ENCODE results near the gene NANOGP8.

The NANOGP8 gene

DNA sequence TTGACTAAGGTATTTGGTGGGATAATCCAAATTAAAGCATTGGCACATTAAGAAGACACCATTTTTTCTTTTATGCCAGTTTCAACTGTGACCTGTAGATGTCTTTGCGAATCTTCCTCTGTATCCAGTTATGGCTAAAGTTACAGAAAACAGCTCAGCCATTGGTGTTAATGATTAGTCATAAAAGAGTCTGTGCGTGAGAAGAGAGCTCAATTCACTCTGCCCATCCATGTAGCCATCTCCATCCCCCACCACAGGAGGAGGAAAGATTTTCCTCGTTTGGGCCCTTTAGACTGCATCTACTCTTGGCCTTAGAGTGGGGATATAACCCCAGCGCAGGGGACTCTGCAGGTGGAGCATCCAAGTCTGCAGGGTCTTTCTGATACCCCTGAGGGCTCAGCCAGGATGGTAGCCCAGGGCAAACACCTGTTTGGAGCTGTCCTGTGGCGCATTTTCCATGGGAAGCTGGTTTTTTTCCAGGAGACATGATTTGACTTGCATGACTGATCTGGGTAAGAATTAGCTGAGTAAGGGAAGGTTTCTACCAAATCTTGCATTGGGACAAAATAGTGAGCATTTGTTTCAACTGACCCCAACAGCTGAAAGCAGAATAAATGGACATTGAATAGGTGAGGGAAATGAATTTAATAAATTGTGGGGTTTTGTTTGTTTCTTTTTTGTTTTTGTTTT is 29.5 kb downstream of the NANOGP8 start:
- no peak for DNase-seq

- no peak for DNase-seq
Observed at GRCh38 chr15:35054380-35054779, 30.7 kb downstream of the NANOGP8 start.

GRCh38 chr15:35047996-35048395 is 37.1 kb downstream of the NANOGP8 start:
- no peak for DNase-seq

DNA sequence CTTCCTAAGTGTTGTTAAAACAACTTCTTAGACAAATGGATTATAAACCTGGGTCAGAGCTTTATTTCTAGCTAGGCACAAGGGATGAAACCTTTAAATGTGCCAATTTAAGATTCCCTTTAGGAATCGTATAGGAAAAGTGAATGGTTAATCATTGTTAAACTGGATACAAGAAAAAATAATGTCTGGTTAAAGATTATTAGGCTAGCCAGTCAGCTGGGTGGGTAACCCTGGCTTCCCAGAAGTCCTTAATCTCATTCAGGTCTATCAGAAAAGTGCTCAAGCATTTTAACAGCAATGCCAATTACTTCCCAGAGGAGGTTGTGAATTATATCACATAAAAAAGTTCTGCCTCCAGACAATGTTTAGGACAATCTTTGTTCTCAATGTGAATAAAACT is 37.6 kb downstream of the NANOGP8 start:
- no peak for DNase-seq

DNA sequence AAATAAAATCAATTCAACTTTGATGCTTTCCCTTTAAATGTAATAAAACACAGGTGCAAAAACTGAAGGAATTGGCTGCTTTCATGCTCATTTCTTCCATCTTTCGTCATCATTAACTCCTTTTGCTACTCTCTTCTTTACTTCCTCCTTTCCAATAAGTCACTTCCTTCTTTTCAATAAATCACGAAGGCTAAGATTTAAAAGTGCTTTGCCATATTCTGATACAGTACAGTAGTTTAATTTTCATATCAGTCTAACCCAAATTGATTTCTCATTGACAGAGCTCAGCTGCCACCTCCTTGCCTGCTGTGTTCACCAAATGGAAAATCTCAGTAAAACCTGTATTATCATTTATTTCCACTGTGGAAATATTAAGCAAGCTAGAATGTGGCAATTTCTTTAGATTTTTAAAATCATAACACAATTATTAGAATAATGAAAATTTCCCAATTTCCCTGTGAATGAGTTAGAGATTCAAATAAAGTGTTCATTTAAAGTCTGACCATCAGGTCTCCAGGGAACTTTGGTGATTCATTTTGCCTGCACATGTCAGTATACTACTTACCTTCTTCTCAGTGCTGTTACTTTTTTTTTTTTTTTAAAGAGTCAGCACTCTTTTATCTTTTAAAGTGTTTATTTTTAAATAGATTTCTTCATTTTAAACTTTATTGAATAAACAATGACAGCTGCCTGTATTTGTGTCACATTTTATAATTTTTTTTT is 41.6 kb downstream of the NANOGP8 start:
- no peak for DNase-seq

DNA sequence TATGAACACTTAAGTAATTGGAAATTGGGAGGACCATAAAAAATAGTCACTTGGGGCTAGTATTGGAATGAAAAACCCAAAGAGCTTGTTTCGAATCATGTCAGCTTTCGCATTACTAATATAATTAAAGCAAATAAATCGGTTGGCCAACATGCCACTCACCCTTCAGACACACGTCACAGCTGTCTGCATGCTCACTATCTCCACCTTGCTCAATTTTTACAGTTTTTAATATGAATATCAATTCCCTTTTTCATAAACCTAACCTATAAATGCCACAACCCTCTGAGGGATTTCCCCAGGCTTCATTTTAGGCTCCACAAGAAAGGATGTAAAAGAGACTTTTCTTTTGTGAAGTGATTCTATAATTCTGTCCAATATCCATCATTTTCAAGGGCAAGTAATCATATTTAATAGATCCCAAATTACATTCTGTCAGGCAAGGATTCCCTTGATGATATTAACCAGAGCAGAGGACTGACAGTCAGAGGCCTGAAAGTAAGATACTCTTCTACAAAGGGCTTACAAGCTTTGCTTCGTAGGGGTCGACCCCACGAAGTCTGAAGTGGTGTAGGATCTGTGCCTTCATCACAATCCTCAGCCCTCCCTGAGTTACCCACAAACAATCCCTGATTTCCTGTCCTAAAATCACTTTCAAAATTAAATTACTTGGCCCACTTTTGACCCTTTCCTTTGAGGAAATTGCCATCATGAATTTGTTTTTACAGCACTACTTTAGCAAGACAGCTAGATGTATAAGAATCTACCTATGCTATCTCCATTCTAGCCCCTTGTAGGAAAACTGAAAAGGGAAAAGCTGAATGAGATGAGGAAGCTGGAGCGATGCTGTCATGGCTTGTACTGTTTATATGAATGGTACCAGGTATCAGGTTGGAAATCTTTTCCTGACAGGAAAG is 44.5 kb downstream of the NANOGP8 start:
- DNase-seq, result no peak

DNA sequence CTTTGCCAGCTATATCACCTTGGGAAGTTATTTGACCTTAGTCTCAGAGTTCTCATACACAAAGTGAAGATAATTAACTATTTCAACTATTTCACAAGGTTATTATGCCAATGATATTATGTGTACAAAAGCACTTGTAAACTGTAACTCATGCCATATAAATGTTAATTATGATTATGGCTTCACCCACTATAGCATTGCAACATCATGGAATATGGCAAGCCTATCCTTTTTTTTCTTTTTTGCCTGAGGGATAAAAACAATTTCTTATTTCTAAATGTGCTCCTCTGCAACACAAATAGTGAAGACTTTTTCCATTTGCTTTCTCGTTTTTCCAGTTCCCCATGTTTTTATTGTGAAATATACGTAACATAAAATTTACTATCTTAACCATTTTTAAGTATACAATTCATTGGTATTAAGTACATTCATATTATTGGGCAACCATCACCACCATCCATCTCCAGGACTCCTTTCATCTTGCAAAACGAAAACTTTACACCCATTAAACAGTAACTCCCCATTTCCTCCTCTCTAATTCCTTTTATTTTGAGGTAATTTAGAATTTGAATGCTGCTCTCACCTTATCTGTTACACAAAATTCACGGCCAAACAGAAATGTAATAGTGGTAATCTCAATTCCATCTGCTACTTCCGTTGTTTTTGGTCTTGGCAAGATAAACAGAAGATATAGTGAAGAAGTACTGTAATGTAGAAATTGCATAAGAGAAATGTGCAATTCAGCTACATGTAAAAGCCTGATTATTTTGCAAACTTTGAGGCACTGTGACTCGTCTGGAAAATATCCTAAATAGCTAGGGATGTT is 46.3 kb downstream of the NANOGP8 start:
- no peak for DNase-seq
